Endothelial cell of umbilical vein (primary cell): ENCODE measurements around the gene VCL. TPM values are rescaled to one million over a fixed set of nuclear protein-coding genes. Genes with fewer than 3 reads are reported as not detected.
A peak's percentile ranks its signal among the peaks of the same experiment; 100 is the strongest.

ENCODE experiments used
- BruUV-seq: library from RNA; stranded (reverse); fragments of 400-500 nt; replicated peaks from 2 replicates; lab custom pipeline; 2021; lab: Mats Ljungman, UMichigan
- CTCF ChIA-PET: fragments of 300-600, 350-600 bp; sonication (Branson Sonifier 250); formaldehyde crosslinking; loops from one replicate; lab custom pipeline; 2021; ENCODE audit warnings: antibody characterized with exemption, inconsistent platforms; lab: Charles Lee
- POLR2A ChIA-PET: fragments of 300-600, 350-600 bp; sonication (Branson Sonifier 250); formaldehyde crosslinking; loops from one replicate; lab custom pipeline; 2021; ENCODE audit warnings: antibody characterized with exemption, inconsistent platforms; lab: Charles Lee
- DNase-seq: peaks from one replicate; pipeline ENCODE4 v3.0.0-alpha.2; 2011; ENCODE audit warnings: low read depth, low spot score
- FAIRE-seq: peaks from 2 replicates; lab custom pipeline; 2011; peaks lifted over from hg19 to GRCh38; lab: Jason Lieb, UNC
- H2AFZ ChIP-seq: 2 replicates; pipeline ENCODE4 v1.6.0; 2012; ENCODE audit warnings: low read depth, low read length, control low read depth, inconsistent platforms
- H3K27ac ChIP-seq: 2 replicates; pipeline ENCODE4 v1.5.1; 2011; ENCODE audit warnings: low read depth, mild to moderate bottlenecking, control low read depth, low read length, moderate library complexity; ENCODE audit not compliant: insufficient read depth
- H3K27me3 ChIP-seq, 2 experiments: 2 replicates each; pipeline versions ENCODE4 v1.6.0 to v1.6.1; 2011; ENCODE audit warnings: low read length in 2 of 2, mixed read lengths in 1 of 2; ENCODE audit not compliant: control insufficient read depth in 2 of 2, insufficient read depth in 2 of 2
- H3K36me3 ChIP-seq, 2 experiments: 2 replicates in 1 of 2; 3 replicates in 1 of 2; pipeline ENCODE4 v1.5.1; 2011; ENCODE audit warnings: low read length in 2 of 2, mild to moderate bottlenecking in 1 of 2, moderate library complexity in 1 of 2; ENCODE audit not compliant: control insufficient read depth in 2 of 2, insufficient read depth in 2 of 2; ENCODE audit errors: extremely low read depth in 1 of 2
- H3K4me1 ChIP-seq: 3 replicates; pipeline ENCODE4 v1.5.1; 2011; ENCODE audit warnings: mild to moderate bottlenecking, low read length; ENCODE audit not compliant: control insufficient read depth, insufficient read depth; ENCODE audit errors: extremely low read depth
- H3K4me2 ChIP-seq: 2 replicates; pipeline ENCODE4 v1.6.1; 2011; ENCODE audit warnings: low read length, control low read depth, mixed read lengths; ENCODE audit not compliant: insufficient read depth
- H3K4me3 ChIP-seq, 3 experiments: fragments of 200-600 bp in 1 of 3; sonication (generic), shearing (Covaris generic) in 1 of 3; replicated peaks in 1 of 3; 2 replicates each; pipeline ENCODE4 v1.5.1; 2011 to 2016; ENCODE audit warnings: control low read depth in 3 of 3, low read length in 3 of 3, mild to moderate bottlenecking in 2 of 3, inconsistent platforms in 1 of 3, low read depth in 1 of 3, moderate library complexity in 1 of 3; ENCODE audit not compliant: insufficient read depth in 1 of 3
- H3K79me2 ChIP-seq: 2 replicates; pipeline ENCODE4 v1.6.0; 2012; ENCODE audit warnings: low read length, inconsistent platforms; ENCODE audit not compliant: control insufficient read depth, insufficient read depth
- H3K9ac ChIP-seq: replicated peaks from 2 replicates; pipeline ENCODE3; 2011; ENCODE audit warnings: low read length, control low read depth; ENCODE audit not compliant: insufficient read depth; ENCODE audit errors: extremely low read depth
- H3K9me1 ChIP-seq: replicated peaks from 3 replicates; pipeline ENCODE4 v1.6.0; 2011; ENCODE audit warnings: mild to moderate bottlenecking, low read length; ENCODE audit not compliant: control insufficient read depth, insufficient read depth; ENCODE audit errors: extremely low read depth
- H3K9me3 ChIP-seq: replicated peaks from 2 replicates; pipeline ENCODE4 v1.5.1; 2012; ENCODE audit warnings: low read length, inconsistent platforms; ENCODE audit not compliant: control insufficient read depth, insufficient read depth
- H4K20me1 ChIP-seq: replicated peaks from 2 replicates; pipeline ENCODE3; 2011; ENCODE audit warnings: mild to moderate bottlenecking, low read length; ENCODE audit not compliant: control insufficient read depth, insufficient read depth; ENCODE audit errors: extremely low read depth
- CTCF ChIP-seq, 2 donors: IDR thresholded peaks; 1 replicate in 1 of 2; 2 replicates in 1 of 2; pipeline ENCODE4 v1.5.1; 2011; ENCODE audit warnings: low read length in 2 of 2, mild to moderate bottlenecking in 2 of 2, moderate library complexity in 2 of 2, control low read depth in 1 of 2, inconsistent platforms in 1 of 2, low read depth in 1 of 2; ENCODE audit not compliant: insufficient read depth in 1 of 2; ENCODE audit errors: extremely low read depth in 1 of 2
- EZH2 ChIP-seq: IDR thresholded peaks from 2 replicates; pipeline ENCODE4 v1.6.1; 2012; ENCODE audit warnings: borderline replicate concordance, low read depth, mild to moderate bottlenecking, moderate library complexity, low read length, inconsistent platforms; ENCODE audit not compliant: severe bottlenecking
- FOS ChIP-seq: IDR thresholded peaks from 2 replicates; pipeline ENCODE4 v1.6.1; 2011; ENCODE audit warnings: mild to moderate bottlenecking, low read length, moderate library complexity, borderline replicate concordance; ENCODE audit not compliant: insufficient read depth
- GATA2 ChIP-seq: IDR thresholded peaks from 2 replicates; pipeline ENCODE4 v1.7.0; 2011; ENCODE audit warnings: low read depth, mild to moderate bottlenecking, moderate library complexity, mixed read lengths, low read length; ENCODE audit not compliant: insufficient read length, insufficient read depth
- JUN ChIP-seq: IDR thresholded peaks from 2 replicates; pipeline ENCODE4 v1.6.1; 2011; ENCODE audit warnings: borderline replicate concordance, low read depth; ENCODE audit not compliant: insufficient read length, insufficient read depth
- MYC ChIP-seq: IDR thresholded peaks from one replicate; pipeline ENCODE4 v1.6.1; 2011; ENCODE audit warnings: mild to moderate bottlenecking, low read depth, low read length
- POLR2A ChIP-seq: IDR thresholded peaks from 2 replicates; pipeline ENCODE4 v1.6.1; 2012; ENCODE audit warnings: low read depth, mild to moderate bottlenecking, control low read depth, low read length
- POLR2AphosphoS5 ChIP-seq: IDR thresholded peaks from 2 replicates; pipeline ENCODE4 v1.6.1; 2012; ENCODE audit warnings: low read depth, mild to moderate bottlenecking, control low read depth, low read length, moderate library complexity; ENCODE audit not compliant: insufficient read depth
- dilution Hi-C: fragments of 300-500 bp; cut with MboI; formaldehyde crosslinking; loops from one replicate; pipeline ENCODE4 v1.15.0; 2019; ENCODE audit warnings: low sequenced_read_pairs; ENCODE audit not compliant: extremely low pct_ligation_motif_present
- intact Hi-C: fragments of 100-400 bp; cut with micrococcal nuclease; formaldehyde crosslinking; loops from one replicate; pipeline ENCODE4 v1.10.0; 2022
- polyA plus RNA-seq, 4 experiments: library from polyadenylated mRNA; depleted of rRNA in 3 of 4; stranded (reverse) in 3 of 4; unstranded in 1 of 4; fragments of >200 nt; gene quantifications; 2 replicates each; pipeline versions ENCODE4 v1.2.1 to v1.2.3, GENCODE V29; 2011 to 2012; ENCODE audit warnings: missing spikeins in 1 of 4
- total RNA-seq: library from RNA; stranded (reverse); gene quantifications from 2 replicates; pipeline ENCODE4 v1.2.3, GENCODE V29; 2021
- TF ChIP-seq, protein P1 (sequence below): IDR thresholded peaks from 2 replicates; pipeline ENCODE4 v1.6.1; 2011; ENCODE audit not compliant: insufficient read depth, insufficient read length

VCL gene
- total and polyA plus RNA-seq, 2 donors (not counting 3 experiments of a cell fraction or from before 2014, with no cell fraction given) = 95.4 to 231 TPM

DNA sequence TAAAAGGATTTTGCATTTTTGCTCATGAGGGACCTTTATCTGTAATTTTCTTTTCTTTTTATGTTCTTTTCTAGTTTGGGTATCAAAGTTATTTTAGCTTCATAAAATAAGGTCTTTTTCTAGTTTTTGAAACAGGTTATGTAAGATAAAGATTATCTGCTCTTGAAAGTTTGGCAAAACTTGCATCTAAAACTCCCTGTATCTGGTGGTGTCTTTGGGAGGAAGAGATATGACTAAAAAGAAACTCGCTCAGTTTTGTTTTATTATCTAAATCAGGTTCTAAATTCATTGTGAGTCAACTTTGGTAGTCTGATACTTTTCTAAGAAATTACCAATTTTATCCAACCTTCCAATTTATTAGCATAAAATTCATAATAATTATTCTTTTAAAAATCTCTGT, 55.1 kb downstream of the VCL start:
- Histone ChIP-seq H2AFZ (no peak overlapping the region), H3K36me3 (peaks cover 0 to 2% of the 10 kb centered on the region in 2 experiments), H3K4me3 (no peak overlapping the region), H3K9ac (no peak overlapping the region), H4K20me1 (no peaks in the 10 kb centered on the region), H3K4me1 (peaks cover 26% of the 10 kb centered on the region), H3K79me2 (peaks cover 86% of the 10 kb centered on the region), H3K27me3 (no peaks in the 10 kb centered on the region), H3K9me3 (no peaks in the 10 kb centered on the region), H3K9me1 (no peaks in the 10 kb centered on the region), H3K27ac (no peak overlapping the region), H3K4me2 (no peak overlapping the region)
- FAIRE-seq (no peak), DNase-seq (no peak)
- dilution Hi-C loops (no loop called here), intact Hi-C loops (no loop called here)
- ChIA-PET CTCF (interaction anchor here (1.1 to 6.0 kb wide), 3 partner anchors 18 to 53 kb away, joined by 3 to 32 read pairs (median 9); no protein-coding TSS in a partner anchor), POLR2A (no interaction called here)
- TF ChIP-seq FOS = no peak
- TF ChIP-seq JUN = no peak
- no peak for TF ChIP-seq POLR2A
- TF ChIP-seq CTCF (IDR thresholded peaks at IDR 0.05; ENCODE audit: extremely low read depth in 1 of 2, insufficient read depth in 1 of 2, low read depth in 1 of 2, low read length in 2 of 2) = no peak
- no peak for TF ChIP-seq MYC
- no TSS peak for BruUV-seq

DNA sequence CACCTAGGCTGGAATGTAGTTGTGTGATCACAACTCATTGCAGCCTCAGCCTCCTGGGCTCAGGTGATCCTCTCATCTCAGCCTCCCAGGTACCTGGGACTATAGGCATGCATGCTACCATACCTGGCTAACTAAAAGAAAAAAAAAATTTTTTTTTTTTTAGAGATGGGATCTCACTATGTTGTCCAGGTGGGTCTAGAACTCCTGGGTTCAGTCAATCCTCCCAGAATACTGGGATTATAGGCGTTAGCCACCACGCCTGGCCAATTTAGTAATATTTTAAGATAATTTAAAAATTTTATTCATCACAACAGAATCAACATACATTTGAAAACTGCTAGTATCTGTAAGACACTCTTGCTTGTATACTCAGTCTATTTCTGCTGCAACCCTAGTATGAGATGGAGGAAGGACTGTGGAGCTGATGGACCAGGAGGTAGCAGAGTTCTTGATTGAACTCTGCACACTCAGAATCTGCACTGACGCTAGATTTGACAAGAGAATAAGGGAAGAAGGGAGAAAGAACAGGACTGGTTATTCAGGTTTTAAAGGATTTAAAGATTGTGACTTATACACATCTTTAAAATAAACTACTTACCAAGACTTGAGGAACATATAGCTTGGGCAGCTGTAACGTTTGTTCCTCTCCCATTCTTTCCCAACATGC, 57.6 kb downstream of the VCL start:
- peaks cover 0 to 2% of the 10 kb centered on the region in 2 experiments for H3K36me3 ChIP-seq
- H2AFZ ChIP-seq = no peak overlapping the region
- peaks cover 34% of the 10 kb centered on the region for H3K4me1 ChIP-seq
- H3K4me2 ChIP-seq = peak overlapping the region; percentile 79
- H3K9me1 ChIP-seq = no peaks in the 10 kb centered on the region
- BruUV-seq = TSS peak; percentile 88
- H3K9me3 ChIP-seq = no peaks in the 10 kb centered on the region
- no peak for DNase-seq
- no peaks in the 10 kb centered on the region for H4K20me1 ChIP-seq
- H3K9ac ChIP-seq = peak overlapping the region; percentile 46
- H3K4me3 ChIP-seq = no peak overlapping the region
- intact Hi-C loops = loop anchor here (1.0 to 2.0 kb wide), 3 partner anchors 16 to 47 kb away; no protein-coding TSS in a partner anchor
- POLR2A ChIA-PET = no interaction called here
- CTCF ChIA-PET = interaction anchor here (0.9 to 5.9 kb wide), 10 partner anchors 8 to 169 kb away, joined by 3 to 34 read pairs (median 4); no protein-coding TSS in a partner anchor
- TF ChIP-seq POLR2A = no peak
- TF ChIP-seq, protein P1, sequence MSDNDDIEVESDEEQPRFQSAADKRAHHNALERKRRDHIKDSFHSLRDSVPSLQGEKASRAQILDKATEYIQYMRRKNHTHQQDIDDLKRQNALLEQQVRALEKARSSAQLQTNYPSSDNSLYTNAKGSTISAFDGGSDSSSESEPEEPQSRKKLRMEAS = no peak
- no peak for TF ChIP-seq CTCF (IDR thresholded peaks at IDR 0.05; ENCODE audit: extremely low read depth in 1 of 2, insufficient read depth in 1 of 2, low read depth in 1 of 2, low read length in 2 of 2)
- no peak for TF ChIP-seq GATA2
- TF ChIP-seq POLR2AphosphoS5 = no peak
- TF ChIP-seq FOS = no peak
- no peak for TF ChIP-seq MYC
- no peak for TF ChIP-seq JUN
- no peak for TF ChIP-seq EZH2
- no peaks in the 10 kb centered on the region for H3K27me3 ChIP-seq
- peak overlapping the region; percentile 87 for H3K27ac ChIP-seq
- FAIRE-seq = no peak
- peaks cover 84% of the 10 kb centered on the region for H3K79me2 ChIP-seq
- dilution Hi-C loops = no loop called here
